ENCODE results near the gene FXYD1.
A peak's percentile ranks its signal among the peaks of the same experiment; 100 is the strongest.
"Not testable (repeated sequence)": the region's sequence is repeated elsewhere in the genome, so short reads cannot be mapped to it uniquely, and the experiment has no call there.

The FXYD1 gene

GRCh38 chr19:35125270-35125717 is 13.3 kb upstream of the FXYD1 start:
- DNase-seq (ENCODE audit: low spot score), result no peak

DNA sequence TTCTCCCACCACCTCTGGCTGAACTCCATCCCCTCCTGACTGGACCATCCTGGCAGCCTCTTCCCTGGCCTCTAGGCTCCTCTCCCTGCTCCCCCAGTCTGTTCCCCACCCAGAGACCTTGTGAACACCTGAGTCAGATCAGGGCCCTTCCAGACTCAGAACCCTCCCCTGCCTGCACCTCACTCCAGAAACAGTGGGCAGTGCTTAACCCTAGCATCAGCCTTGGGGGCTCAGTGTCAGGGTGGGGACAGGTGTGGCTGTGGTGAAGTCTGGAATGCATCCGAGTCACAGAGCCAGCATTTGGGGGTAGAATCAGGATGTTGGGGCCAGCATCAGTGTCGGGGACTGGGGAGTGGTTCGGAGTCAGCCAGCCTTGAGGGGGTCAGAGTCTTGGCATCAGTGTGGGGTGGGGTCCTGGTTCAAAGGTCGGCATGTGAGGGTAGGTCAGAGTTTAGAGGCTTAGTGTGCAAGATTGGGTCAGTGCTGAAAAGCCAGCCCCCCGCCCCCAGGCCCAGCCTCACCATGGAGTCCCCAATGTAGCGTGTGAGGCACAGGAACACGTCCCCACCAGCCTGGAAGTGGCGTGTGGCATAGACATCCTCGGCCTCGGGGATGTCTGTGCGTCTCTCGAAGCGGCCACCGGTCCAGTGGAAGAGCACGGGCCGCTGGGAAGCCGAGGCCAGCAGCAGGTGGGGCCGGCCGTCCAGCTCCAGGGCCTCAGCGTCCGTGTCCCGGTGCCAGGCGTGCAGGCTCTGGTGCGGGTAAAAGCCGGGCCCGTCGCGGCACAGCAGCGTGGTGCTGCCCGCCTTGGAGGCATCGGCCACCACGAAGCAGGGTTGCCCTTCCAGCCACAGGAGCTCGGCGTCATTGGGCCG is 12.6 kb upstream of the FXYD1 start:
- no peak for DNase-seq (ENCODE audit: low spot score)

GRCh38 chr19:35126624-35126959 is 12.0 kb upstream of the FXYD1 start:
- DNase-seq (ENCODE audit: low spot score), result no peak

DNA sequence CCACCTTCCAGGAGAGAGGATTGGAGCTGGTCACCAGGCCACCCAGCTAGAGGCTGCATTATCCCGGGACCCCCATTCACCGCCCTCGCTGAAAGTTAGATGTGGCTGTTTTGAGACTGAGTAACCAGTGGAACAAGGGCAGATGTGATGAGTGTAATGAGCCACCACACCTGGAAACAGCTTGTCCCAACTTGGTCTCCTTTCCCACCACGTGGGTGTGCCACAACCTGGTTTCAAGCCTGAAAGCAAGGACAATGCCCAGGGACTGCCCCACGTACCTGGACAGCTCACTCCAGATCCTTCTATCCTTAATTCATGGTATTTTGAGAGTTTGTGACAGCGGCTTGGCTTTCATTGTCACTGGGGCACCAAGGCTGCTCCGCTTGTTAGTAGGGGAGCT is 10.8 kb upstream of the FXYD1 start:
- no peak for DNase-seq (ENCODE audit: low spot score)

DNA sequence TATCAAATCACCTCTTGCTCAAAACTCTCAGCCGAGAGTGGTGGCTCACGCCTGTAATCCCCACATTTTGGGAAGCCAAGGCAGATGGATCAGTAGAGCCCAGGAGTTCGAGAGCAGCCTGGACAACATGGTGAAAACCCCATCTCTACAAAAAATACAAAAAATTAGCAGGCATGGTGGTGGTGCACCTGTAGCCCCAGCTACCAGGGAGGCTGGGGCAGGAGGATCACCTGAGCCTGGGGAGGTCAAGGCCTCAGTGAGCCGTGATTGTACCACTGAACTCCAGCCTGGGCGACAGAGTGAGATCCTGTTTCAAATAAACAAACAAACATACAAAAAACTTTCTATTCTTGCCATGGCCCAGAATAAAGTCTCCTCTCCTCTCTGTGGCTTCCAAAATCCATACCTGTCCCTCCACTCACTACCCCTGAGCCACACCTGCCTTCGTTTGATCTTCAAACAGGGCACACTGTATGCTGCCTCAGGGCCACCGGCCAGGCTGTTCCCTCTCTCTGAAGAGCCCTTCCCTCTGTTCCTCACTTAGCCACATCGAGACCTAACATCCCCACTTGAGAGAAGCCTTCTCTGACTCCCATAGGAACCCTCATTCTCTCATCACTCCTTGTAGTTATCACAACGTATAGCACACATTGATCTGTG is 10.1 kb upstream of the FXYD1 start:
- no peak for DNase-seq (ENCODE audit: low spot score)

DNA sequence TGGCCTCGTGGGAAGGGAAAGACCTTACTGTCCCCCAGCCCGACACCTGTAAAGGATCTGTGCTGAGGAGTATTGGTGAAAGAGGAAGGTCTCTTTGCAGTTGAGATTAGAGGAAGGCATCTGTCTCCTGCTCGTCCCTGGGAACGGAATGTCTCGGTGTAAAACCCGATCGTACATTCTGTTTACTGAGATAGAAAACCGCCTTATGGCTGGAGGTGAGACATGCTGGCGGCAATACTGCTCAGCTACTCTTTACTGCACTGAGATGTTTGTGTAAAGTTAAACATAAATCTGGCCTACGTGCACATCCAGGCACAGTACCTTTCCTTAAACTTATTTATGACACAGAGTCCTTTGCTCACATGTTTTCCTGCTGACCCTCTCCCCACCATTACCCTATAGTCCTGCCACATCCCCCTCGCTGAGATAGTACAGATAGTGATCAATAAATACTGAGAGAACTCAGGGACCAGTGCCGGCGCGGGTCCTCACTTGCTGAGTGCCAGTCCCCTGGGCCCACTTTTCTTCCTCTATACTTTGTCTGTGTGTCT is 8.8 kb upstream of the FXYD1 start:
- DNase-seq (ENCODE audit: low spot score), result not testable (repeated sequence)

DNA sequence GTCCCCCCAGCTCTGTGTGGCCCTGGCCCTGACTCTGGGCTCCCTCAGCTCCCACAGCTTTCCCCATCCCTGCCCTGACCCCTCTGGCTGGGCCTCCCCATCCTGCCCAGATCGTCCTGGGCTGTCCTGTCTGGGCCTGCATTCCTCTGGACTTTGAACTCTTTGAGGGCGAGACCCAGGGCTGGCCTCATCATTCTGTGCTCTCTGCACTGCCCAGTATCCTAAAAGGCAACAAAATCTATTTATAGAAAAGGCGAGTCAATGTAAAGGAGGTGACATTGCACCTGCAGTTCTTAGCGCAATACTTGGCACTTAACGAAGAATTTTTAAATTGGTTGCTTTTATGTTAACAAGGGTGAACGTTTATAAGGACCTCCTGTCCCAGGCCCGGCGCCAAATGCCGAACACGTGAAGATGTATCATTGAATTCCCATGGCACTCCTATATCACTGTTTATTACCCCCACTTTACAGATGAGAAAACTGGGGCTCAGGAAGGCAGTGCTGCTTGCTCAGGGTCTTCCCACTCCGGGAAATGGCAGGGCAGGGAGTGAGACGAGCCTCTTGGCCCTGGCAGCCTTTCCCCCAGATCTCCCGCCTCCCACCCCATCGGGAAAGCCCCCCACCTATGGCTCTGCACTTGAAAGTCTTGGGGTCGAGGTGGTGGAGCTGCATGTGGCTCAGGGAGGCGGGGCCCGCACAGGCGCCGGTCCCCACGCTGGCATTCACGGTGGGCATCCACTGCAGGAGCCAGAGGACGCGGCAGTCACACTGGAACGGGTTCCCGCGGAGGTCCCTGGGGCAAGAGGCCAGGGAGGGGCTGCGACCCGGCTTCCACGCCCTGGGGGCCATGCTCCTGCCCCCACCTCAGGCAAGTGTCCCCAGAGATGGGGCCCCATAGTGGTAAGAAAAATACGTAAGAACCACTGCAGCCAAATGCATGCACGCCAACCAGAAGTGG is 7.6 kb upstream of the FXYD1 start:
- DNase-seq (ENCODE audit: low spot score), result no peak

GRCh38 chr19:35132254-35132653 is 6.4 kb upstream of the FXYD1 start:
- no peak for DNase-seq (ENCODE audit: low spot score)

- DNase-seq (ENCODE audit: low spot score), result no peak
Measured at GRCh38 chr19:35133826-35134225, 4.8 kb upstream of the FXYD1 start.

DNA sequence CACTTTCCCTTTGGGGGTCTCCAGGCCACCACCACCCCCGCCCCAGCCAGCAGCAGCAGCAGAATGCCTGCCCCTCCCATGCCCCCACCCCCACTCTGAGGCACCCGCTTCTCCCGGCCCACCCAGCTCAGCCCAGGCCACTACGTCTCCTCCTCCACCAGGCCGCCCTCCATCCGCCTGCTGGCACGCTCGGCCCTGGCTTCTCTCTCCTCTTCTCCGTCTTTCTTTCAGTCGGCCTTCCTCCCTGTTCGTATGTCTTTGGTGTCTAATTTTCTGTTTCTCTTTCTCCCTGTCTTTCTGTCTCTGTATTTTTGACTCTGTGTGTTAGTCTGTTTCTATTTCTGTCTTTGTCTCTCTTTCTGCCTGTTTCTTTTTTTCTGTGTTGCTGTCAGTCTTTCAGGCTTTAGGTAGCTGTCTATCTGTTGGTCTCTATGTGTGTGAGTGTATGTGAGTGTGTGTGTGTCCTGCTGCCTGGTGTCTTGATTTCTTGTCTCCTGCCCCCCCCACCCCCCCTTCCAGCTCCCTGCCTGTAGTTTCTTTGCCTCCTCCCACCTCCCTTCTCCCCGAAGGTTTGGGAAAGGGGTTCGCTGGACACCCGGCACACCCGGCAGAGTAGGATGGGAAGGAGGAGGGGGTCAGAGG is 3.9 kb upstream of the FXYD1 start, which contains the start of gene LGI4:
TSS of gene LGI4 (minus strand) at position 459 of the 642 bp plus-strand sequence. CDS start at position 80, 379 bp downstream.
- no peak for DNase-seq (ENCODE audit: low spot score)

DNA sequence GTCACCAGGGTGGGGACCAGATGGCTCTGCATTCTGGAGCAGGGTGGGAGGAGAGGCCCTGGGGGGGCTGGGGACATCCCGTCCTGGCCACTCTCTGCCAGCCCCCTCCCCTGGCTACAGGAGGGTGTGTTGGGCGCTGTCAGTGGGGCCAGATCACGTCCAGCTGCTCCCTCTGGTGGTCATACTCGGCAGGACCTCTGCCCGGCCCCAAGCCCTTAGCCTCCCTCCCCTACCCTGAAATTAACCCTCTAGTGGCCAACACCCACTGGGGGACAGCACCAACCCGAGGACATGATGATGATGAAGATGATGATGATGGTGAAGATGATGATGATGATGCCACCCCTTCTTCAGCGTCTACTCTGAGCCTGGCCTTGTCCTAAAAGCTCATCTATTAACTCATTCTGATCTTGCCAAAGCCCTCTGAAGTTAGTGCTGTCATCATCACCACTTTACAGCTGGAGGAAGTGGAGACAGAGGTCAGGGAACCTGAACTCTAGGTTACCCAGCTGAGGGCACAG is 3.2 kb upstream of the FXYD1 start:
- peak; percentile 78 for DNase-seq (ENCODE audit: low spot score)

DNA sequence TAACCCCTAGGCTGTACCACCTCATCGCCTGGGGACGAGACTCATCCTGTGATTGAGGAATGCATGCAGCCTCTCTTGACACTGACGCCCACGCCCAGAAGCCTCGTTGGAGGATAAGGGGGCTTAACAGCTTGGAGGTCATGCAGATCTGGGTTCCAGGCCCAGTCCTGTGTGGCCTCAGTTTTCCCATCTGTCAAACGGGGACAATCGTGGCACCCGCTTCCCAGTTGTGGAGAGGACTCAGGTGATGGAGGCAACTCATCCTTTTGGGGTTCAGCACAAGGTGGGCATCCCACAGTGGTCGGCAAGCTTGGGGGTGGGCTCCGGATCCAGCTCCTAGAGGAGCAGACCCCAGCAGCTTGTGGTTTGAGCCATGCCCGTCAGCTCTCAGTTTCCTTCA is 2.4 kb upstream of the FXYD1 start:
- no peak for DNase-seq (ENCODE audit: low spot score)

GRCh38 chr19:35136977-35137702 is 1.5 kb upstream of the FXYD1 start:
- DNase-seq (ENCODE audit: low spot score), result no peak

GRCh38 chr19:35140207-35140961 is 1.8 kb downstream of the FXYD1 start:
- no peak for DNase-seq (ENCODE audit: low spot score)

DNA sequence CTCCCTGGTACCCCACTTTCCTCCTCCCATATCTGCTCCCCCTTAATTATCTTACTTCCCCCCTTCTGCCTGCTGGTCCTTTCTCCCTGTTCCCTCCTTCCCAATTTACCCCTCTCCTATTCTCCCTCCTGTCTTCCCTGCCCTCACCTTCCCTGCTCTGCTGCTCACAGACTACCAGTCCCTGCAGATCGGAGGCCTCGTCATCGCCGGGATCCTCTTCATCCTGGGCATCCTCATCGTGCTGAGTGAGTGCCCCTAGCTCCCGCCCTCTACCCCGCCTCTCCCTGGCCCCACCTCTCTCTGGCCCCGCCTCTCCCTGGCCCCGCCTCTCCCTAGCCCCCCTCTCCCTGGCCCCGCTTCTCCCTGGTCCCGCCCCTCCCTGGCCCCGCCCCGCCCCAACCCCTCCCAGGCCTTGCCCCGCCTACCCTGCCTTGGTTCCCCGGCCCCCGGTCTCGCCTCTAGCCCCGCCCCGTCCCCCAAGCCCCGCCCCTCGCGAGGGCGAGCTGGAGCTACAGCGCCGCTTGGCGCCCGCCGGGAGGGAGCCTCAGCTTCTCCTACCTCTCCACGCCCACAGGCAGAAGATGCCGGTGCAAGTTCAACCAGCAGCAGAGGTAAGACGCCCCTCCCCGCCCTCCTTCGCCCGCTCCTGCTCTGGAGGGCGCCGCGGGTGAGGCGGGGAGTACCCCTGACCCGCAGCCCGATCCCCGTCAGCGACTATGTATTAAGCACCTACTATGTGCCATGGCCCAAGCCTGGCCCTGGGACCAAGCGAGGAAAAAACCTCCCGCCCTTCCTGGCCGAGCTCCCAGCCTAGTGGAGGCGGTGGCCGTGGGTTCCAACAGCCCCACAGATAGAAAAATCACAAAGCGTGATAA is 2.6 kb downstream of the FXYD1 start:
- DNase-seq (ENCODE audit: low spot score), result peak; percentile 79

GRCh38 chr19:35141837-35142605 is 3.4 kb downstream of the FXYD1 start:
- no peak for DNase-seq (ENCODE audit: low spot score)

DNA sequence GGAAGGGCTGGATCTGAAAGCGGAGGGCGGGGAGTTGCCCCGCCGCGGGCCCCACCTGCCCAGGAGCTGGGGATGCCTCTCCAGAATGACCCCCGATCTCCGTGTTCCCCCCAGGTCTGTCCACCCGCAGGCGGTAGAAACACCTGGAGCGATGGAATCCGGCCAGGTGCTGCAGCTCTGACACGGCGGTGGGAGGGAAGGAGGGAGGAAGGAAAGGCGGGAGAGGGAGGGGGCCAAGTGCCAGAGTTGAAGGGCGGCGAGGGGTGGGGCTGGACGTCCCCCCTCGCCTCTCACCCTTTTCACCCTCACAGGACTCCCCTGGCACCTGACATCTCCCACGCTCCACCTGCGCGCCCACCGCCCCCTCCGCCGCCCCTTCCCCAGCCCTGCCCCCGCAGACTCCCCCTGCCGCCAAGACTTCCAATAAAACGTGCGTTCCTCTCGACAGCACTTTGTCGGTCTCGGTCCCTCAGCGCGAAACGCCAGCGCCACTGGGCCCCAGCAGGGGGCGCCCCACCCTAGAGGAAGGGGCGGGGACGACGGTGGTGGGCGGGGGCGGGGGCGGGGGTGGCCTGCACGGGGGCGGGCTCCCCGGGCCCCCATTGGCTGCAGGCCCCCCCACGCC is 4.1 kb downstream of the FXYD1 start:
- no peak for DNase-seq (ENCODE audit: low spot score)

All from cerebellar cortex (tissue), 1 donor.